ENCODE data around the gene KRTAP6-1. TPM values are rescaled to one million over a fixed set of nuclear protein-coding genes. Genes with fewer than 3 reads are reported as not detected.

KRTAP6-1 gene
- total and polyA plus RNA-seq, 2 of the 4 experiments (the other 2 are of a cell fraction): not detected

DNA sequence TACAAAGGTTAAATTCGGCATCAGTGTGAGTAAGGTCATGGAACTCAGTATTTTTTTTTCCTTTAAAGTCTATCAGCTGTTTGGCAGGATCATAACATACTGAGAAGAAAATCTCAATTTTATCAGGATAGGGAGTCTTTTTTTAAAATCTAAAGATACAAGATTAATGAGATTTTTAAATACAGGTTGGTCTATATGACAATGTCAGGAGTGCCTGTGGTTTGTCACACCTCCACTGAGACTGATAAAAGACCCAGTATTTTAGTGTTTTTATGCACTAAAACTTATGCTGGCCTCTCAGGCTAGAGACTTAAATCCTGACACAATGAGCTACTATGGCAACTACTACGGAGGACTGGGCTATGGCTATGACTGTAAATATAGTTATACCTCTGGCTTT lies 28.8 kb upstream of the KRTAP6-1 start, which contains the start of gene KRTAP20-3:
KRTAP20-3 (plus strand) TSS at position 301 of the 400 bp plus-strand sequence.
- Histone ChIP-seq H3K18ac (ENCODE audit: low read depth, low read length) (no peak within 1 kb of the TSS), H3K4me1 (ENCODE audit: control insufficient read depth, insufficient read depth, low read length) (no peaks in the 10 kb centered on the region), H2BK5ac (ENCODE audit: low read depth, low read length, poor library complexity, severe bottlenecking) (no peak within 1 kb of the TSS), H3K4me2 (ENCODE audit: low read depth, low read length) (no peak within 1 kb of the TSS), H2BK120ac (ENCODE audit: low read depth, low read length) (no peak within 1 kb of the TSS), H4K91ac (ENCODE audit: insufficient read depth, low read depth, low read length) (no peak within 1 kb of the TSS), H3K9me1 (ENCODE audit: insufficient read depth, low read length) (no peaks in the 10 kb centered on the region), H4K5ac (ENCODE audit: low read depth, low read length) (no peak within 1 kb of the TSS), H3K9me3 (ENCODE audit: control insufficient read depth, insufficient read depth, low read length) (peaks cover 6% of the 10 kb centered on the region; the same call in 1 of the 2 replicates), H3K56ac (ENCODE audit: extremely low read depth, insufficient read depth, low read length) (no peak within 1 kb of the TSS), H2AFZ (replicated peaks; ENCODE audit: low read length, poor library complexity) (no peak within 1 kb of the TSS), H2BK15ac (ENCODE audit: low read depth, low read length) (no peak within 1 kb of the TSS), H3K4me3 (ENCODE audit: insufficient read depth, low read depth, low read length) (no peak within 1 kb of the TSS), H3K14ac (replicated peaks; ENCODE audit: low read depth, low read length) (no peak within 1 kb of the TSS), H4K8ac (ENCODE audit: low read depth in 2 of 2, low read length in 2 of 2) (no peak within 1 kb of the TSS), H2AK5ac (ENCODE audit: low read depth, low read length) (no peak within 1 kb of the TSS), H3K36me3 (ENCODE audit: control insufficient read depth, insufficient read depth, low read length) (no peaks in the 10 kb centered on the region), H3K27ac (ENCODE audit: insufficient read depth, low read length) (no peak within 1 kb of the TSS), H3K9ac (ENCODE audit: low read depth, low read length) (no peak within 1 kb of the TSS), H3K4ac (ENCODE audit: low read depth, low read length) (no peak within 1 kb of the TSS), H2AK9ac (replicated peaks; ENCODE audit: low read depth, low read length, poor library complexity) (no peak within 1 kb of the TSS), H4K20me1 (ENCODE audit: insufficient read depth, low read length) (no peaks in the 10 kb centered on the region), H3K23ac (ENCODE audit: low read depth, low read length) (no peak within 1 kb of the TSS), H3K27me3 (ENCODE audit: control insufficient read depth, insufficient read depth, low read length) (no peaks in the 10 kb centered on the region), H3K79me1 (ENCODE audit: low read depth in 1 of 2, low read length in 2 of 2) (no peaks in the 10 kb centered on the region), H2BK20ac (ENCODE audit: low read depth, low read length) (no peak within 1 kb of the TSS)
- in situ Hi-C loops (cut with MboI; ENCODE audit: low sequenced_read_pairs) (no loop called here), intact Hi-C loops (cut with micrococcal nuclease) (no loop called here), dilution Hi-C loops (cut with HindIII; ENCODE audit: low sequenced_read_pairs, unreplicated experiment) (no loop called here)
- DNase-seq (no peak), ATAC-seq (ENCODE audit: low read depth) (no peak)
- BruUV-seq (replicated peaks): no TSS peak
- ChIA-PET POLR2A (ENCODE audit: unreplicated experiment) (no interaction called here), CTCF (no interaction called here)
- TF ChIP-seq NFE2L2 (IDR thresholded peaks at IDR 0.05; ENCODE audit: low read depth, low read length) (no peak), CHD1 (IDR thresholded peaks at IDR 0.05; ENCODE audit: low read depth, low read length) (no peak), MAFK (IDR thresholded peaks at IDR 0.05; ENCODE audit: low read depth, low read length) (no peak)
- WGBS, 2 experiments (ENCODE audit: extremely low coverage in 2 of 2, insufficient read length in 1 of 2): no CpG with 5 or more reads among the region's 2 CpGs
